Lower lobe of right lung (tissue), 2 donors: ENCODE results near the gene MAMDC4. TPM values are rescaled to one million over a fixed set of nuclear protein-coding genes. Genes with fewer than 3 reads are reported as not detected.

Experiments used
- ATAC-seq, 2 donors: fragments of 200-7000 bp; cut with Tn5 transposase; one replicate each; pipeline ENCODE4 v1.9.1; 2020 to 2022; ENCODE audit warnings: mild to moderate bottlenecking in 2 of 2, moderate library complexity in 2 of 2
- DNase-seq: peaks from one replicate; pipeline ENCODE4 v3.0.0-alpha.2; 2020
- H3K27ac ChIP-seq: fragments of 200-600 bp; one replicate; pipeline ENCODE4 v1.8.0; 2022
- H3K27me3 ChIP-seq: fragments of 200-600 bp; one replicate; pipeline ENCODE4 v1.8.0; 2022; ENCODE audit warnings: low read depth
- H3K36me3 ChIP-seq: fragments of 200-600 bp; one replicate; pipeline ENCODE4 v1.8.0; 2022; ENCODE audit warnings: mild to moderate bottlenecking
- H3K4me1 ChIP-seq: fragments of 200-600 bp; one replicate; pipeline ENCODE4 v1.8.0; 2022
- H3K4me3 ChIP-seq: fragments of 200-600 bp; one replicate; pipeline ENCODE4 v1.8.0; 2022; ENCODE audit warnings: mild to moderate bottlenecking
- H3K9me3 ChIP-seq: fragments of 200-600 bp; one replicate; pipeline ENCODE4 v1.8.0; 2022
- CTCF ChIP-seq: fragments of 200-600 bp; IDR thresholded peaks from one replicate; pipeline ENCODE4 v1.8.0; 2022; ENCODE audit warnings: antibody characterized with exemption, mild to moderate bottlenecking
- intact Hi-C: fragments of 100-400 bp; cut with DNase I; formaldehyde crosslinking; loops from one replicate; pipeline ENCODE4 v1.11.0; 2022
- total RNA-seq: library from RNA; stranded (reverse); fragmentation: NEBNext Ultra II Directional; extraction: Animal tissue kit (Norgen Biotek cat#: 25700); gene quantifications from one replicate; pipeline ENCODE4 v1.2.1, GENCODE V29; 2021
- donor health status: DM: no; HTN: yes; CAD: no; lungs with severe emphysema.

The MAMDC4 gene
- total RNA-seq, 1 donor from 2014 or later = 13.5 TPM

DNA sequence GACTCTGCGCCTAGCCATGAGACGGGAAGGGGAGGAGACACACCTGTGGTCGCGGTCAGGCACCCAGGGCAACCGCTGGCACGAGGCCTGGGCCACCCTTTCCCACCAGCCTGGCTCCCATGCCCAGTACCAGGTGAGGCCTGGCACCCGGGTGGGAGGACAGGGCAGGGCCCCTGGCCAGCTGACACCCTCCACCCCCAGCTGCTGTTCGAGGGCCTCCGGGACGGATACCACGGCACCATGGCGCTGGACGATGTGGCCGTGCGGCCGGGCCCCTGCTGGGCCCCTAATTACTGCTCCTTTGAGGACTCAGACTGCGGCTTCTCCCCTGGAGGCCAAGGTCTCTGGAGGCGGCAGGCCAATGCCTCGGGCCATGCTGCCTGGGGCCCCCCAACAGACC is 5.0 kb downstream of the MAMDC4 start:
- H3K4me3 ChIP-seq = no peak overlapping the region
- no peaks in the 10 kb centered on the region for H3K27me3 ChIP-seq
- H3K36me3 ChIP-seq = peaks cover 19% of the 10 kb centered on the region
- intact Hi-C loops = no loop called here
- no peaks in the 10 kb centered on the region for H3K9me3 ChIP-seq
- no peak overlapping the region for H3K27ac ChIP-seq
- no peak for DNase-seq
- peaks cover 11% of the 10 kb centered on the region for H3K4me1 ChIP-seq
- TF ChIP-seq CTCF = no peak
- no peak for ATAC-seq

DNA sequence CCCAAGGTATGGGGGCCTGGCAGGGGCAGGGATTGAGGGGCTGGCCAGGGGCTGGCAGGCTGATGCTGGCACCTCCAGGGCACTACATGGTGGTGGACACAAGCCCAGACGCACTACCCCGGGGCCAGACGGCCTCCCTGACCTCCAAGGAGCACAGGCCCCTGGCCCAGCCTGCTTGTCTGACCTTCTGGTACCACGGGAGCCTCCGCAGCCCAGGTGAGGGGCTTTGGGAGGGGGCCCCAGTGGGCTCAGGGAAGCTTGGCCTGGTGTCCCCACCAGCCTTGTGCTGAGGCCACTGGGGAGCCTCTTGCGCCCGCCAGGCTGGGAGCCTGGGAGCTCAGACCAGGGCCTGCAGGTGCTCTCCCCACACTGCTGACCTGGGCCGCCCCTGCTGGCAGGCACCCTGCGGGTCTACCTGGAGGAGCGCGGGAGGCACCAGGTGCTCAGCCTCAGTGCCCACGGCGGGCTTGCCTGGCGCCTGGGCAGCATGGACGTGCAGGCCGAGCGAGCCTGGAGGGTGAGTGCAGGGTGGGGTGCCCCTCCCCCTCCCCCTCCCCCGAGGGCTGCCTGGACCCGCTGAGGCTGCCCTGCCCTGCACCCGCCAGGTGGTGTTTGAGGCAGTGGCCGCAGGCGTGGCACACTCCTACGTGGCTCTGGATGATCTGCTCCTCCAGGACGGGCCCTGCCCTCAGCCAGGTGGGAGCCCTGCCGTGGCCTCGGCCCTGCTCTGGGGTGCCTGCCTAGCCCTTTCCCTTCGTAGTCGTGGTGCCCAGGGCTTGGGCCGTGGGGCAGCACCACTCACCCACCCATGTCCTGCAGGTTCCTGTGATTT is 5.7 kb downstream of the MAMDC4 start:
- Histone ChIP-seq H3K27me3 (no peaks in the 10 kb centered on the region), H3K36me3 (peaks cover 25% of the 10 kb centered on the region), H3K9me3 (no peaks in the 10 kb centered on the region), H3K4me1 (peaks cover 11% of the 10 kb centered on the region), H3K4me3 (no peak overlapping the region), H3K27ac (no peak overlapping the region)
- DNase-seq (no peak), ATAC-seq (peak in 1 of 2 donors; percentile 2)
- no peak for TF ChIP-seq CTCF
- intact Hi-C loops = no loop called here

DNA sequence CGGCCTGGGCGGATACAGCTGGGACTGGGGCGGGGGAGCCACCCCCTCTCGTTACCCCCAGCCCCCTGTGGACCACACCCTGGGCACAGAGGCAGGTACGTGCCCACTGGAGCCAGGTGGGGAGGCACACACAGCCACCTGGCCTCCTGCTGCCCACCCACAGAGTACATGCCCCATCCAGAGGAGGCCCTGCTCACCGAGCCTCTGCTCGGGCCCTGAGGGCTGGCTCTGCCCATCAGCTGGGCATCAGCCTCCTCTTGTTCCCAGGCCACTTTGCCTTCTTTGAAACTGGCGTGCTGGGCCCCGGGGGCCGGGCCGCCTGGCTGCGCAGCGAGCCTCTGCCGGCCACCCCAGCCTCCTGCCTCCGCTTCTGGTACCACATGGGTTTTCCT is 6.3 kb downstream of the MAMDC4 start:
- no peak for DNase-seq
- no peak for TF ChIP-seq CTCF
- no peak overlapping the region for H3K27ac ChIP-seq
- peaks cover 32% of the 10 kb centered on the region for H3K36me3 ChIP-seq
- no peak overlapping the region for H3K4me3 ChIP-seq
- ATAC-seq = no peak
- H3K9me3 ChIP-seq = no peaks in the 10 kb centered on the region
- H3K4me1 ChIP-seq = peaks cover 11% of the 10 kb centered on the region
- intact Hi-C loops = no loop called here
- no peaks in the 10 kb centered on the region for H3K27me3 ChIP-seq

GRCh38 chr9:136858844-136859757 is 7.0 kb downstream of the MAMDC4 start:
- Histone ChIP-seq H3K27me3 (no peaks in the 10 kb centered on the region), H3K4me1 (peaks cover 15% of the 10 kb centered on the region), H3K4me3 (no peak overlapping the region), H3K36me3 (peaks cover 38% of the 10 kb centered on the region), H3K9me3 (no peaks in the 10 kb centered on the region), H3K27ac (no peak overlapping the region)
- no peak for TF ChIP-seq CTCF
- DNase-seq (peak; percentile 70), ATAC-seq (peak; percentile 19 to 49)
- intact Hi-C loops = no loop called here

DNA sequence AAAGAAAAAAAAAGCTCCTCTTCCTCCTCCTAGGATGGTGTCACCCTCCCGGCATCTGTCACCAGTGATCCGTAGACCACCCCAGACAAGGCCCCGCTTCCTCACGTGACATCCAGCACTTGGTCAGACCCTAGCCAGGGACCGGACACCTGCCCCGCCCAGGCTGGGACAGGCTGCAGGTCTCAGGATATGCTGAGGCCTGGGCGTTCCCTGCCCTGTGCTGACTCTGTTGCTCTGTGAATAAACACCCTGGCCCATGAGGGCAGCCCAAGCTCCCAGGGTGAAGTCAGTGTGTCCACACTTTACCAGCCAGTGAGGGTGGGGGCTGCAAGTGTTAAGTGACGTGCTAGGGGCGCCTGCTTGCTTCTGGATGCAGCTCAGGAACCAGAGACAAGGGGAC is 8.4 kb downstream of the MAMDC4 start:
- peaks cover 28% of the 10 kb centered on the region for H3K4me1 ChIP-seq
- no peak for TF ChIP-seq CTCF
- H3K27me3 ChIP-seq = no peaks in the 10 kb centered on the region
- intact Hi-C loops = no loop called here
- no peak overlapping the region for H3K27ac ChIP-seq
- H3K4me3 ChIP-seq = no peak overlapping the region
- ATAC-seq = no peak
- peak; percentile 43 for DNase-seq
- peaks cover 41% of the 10 kb centered on the region for H3K36me3 ChIP-seq
- H3K9me3 ChIP-seq = no peaks in the 10 kb centered on the region
